Measurements from ENCODE around the gene SLC25A13. TPM values are rescaled to one million over a fixed set of nuclear protein-coding genes. Genes with fewer than 3 reads are reported as not detected.

The SLC25A13 gene
- total and polyA plus RNA-seq, 2 of the 8 experiments (the other 6 are each of a cell fraction or from before 2014, with no cell fraction given) = 30.8 to 85.4 TPM

GRCh38 chr7:96218664-96219243 is 103.1 kb downstream of the SLC25A13 start (continued):
- TF ChIP-seq CTCF (IDR thresholded peaks at IDR 0.05; ENCODE audit: control extremely low read depth in 1 of 3, insufficient read depth in 1 of 3, low read depth in 1 of 3, low read length in 3 of 3) (no peak), SUZ12 (IDR thresholded peaks at IDR 0.05; ENCODE audit: low read length) (no peak), CBX8 (IDR thresholded peaks at IDR 0.05; ENCODE audit: borderline replicate concordance, low read depth, low read length) (no peak), CHD7 (IDR thresholded peaks at IDR 0.05; ENCODE audit: insufficient replicate concordance, low read length) (no peak), BRCA1 (IDR thresholded peaks at IDR 0.05; ENCODE audit: low read depth, low read length) (no peak), CHD2 (IDR thresholded peaks at IDR 0.05; ENCODE audit: low read length) (no peak), JUN (IDR thresholded peaks at IDR 0.05; ENCODE audit: low read depth, low read length) (no peak), YY1 (IDR thresholded peaks at IDR 0.05; ENCODE audit: low read depth, low read length) (no peak)

Data from H1 (cell line).